ENCODE measurements around the gene TMEM53. TPM values are rescaled to one million over a fixed set of nuclear protein-coding genes. Genes with fewer than 3 reads are reported as not detected.
"Not testable (repeated sequence)": the region's sequence is repeated elsewhere in the genome, so short reads cannot be mapped to it uniquely, and the experiment has no call there.

TMEM53 gene
- total RNA-seq, 2 experiments from 2014 or later, result 2.8 to 2.9 TPM

- CTCF ChIA-PET, result interaction anchor here (1.2 to 1.6 kb wide), 2 partner anchors 9 kb away, joined by 3 to 4 read pairs; no protein-coding TSS in a partner anchor
- POLR2A ChIA-PET, result no interaction called here
Measured at GRCh38 chr1:44705470-44705869, 31.2 kb upstream of the TMEM53 start.

- POLR2A ChIA-PET, result no interaction called here
- CTCF ChIA-PET, result no interaction called here
Measured at GRCh38 chr1:44701141-44701573, 26.9 kb upstream of the TMEM53 start.

GRCh38 chr1:44700573-44700972 lies 26.3 kb upstream of the TMEM53 start:
- POLR2A ChIA-PET, result no interaction called here
- CTCF ChIA-PET, result no interaction called here

- POLR2A ChIA-PET, result not testable (repeated sequence)
- CTCF ChIA-PET, result interaction anchor here (1.2 kb wide), 1 partner anchor 16 kb away, joined by 3 read pairs; no protein-coding TSS in a partner anchor
Measured at GRCh38 chr1:44699375-44699774, 25.1 kb upstream of the TMEM53 start.

- POLR2A ChIA-PET, result no interaction called here
Measured at GRCh38 chr1:44698138-44698537, 23.9 kb upstream of the TMEM53 start.

GRCh38 chr1:44696789-44697345 lies 22.6 kb upstream of the TMEM53 start:
- POLR2A ChIA-PET, result interaction anchor here (0.9 kb wide), 1 partner anchor 25 kb away, joined by 4 read pairs; no protein-coding TSS in a partner anchor
- CTCF ChIA-PET, result interaction anchor here (0.8 to 1.1 kb wide), 2 partner anchors 22 to 34 kb away, joined by 3 to 4 read pairs; partner anchors contain the start of gene RNU5D-1

More at GRCh38 chr1:44698138-44698537, 23.9 kb upstream of the TMEM53 start:
- CTCF ChIA-PET, result interaction anchor here (1.2 kb wide), 1 partner anchor 19 kb away, joined by 3 read pairs; no protein-coding TSS in a partner anchor

- CTCF ChIA-PET, result interaction anchor here (0.8 to 1.1 kb wide), 2 partner anchors 21 to 35 kb away, joined by 3 to 4 read pairs; partner anchors contain the start of gene RNU5D-1
- POLR2A ChIA-PET, result interaction anchor here (0.9 kb wide), 1 partner anchor 26 kb away, joined by 4 read pairs; no protein-coding TSS in a partner anchor
Measured at GRCh38 chr1:44696101-44696500, 21.8 kb upstream of the TMEM53 start.

- ChIA-PET POLR2A (no interaction called here), CTCF (interaction anchor here (0.7 kb wide), 1 partner anchor 1307 kb away, joined by 4 read pairs; no protein-coding TSS in a partner anchor)
Measured at GRCh38 chr1:44695671-44696070, 21.4 kb upstream of the TMEM53 start.

GRCh38 chr1:44694863-44695478 lies 20.7 kb upstream of the TMEM53 start:
- CTCF ChIA-PET, result interaction anchor here (0.7 kb wide), 1 partner anchor 1308 kb away, joined by 4 read pairs; no protein-coding TSS in a partner anchor

GRCh38 chr1:44693900-44694299 lies 19.6 kb upstream of the TMEM53 start:
- CTCF ChIA-PET, result no interaction called here
- POLR2A ChIA-PET, result no interaction called here

More at GRCh38 chr1:44694863-44695478, 20.7 kb upstream of the TMEM53 start:
- POLR2A ChIA-PET, result no interaction called here

- ChIA-PET POLR2A (no interaction called here), CTCF (no interaction called here)
Measured at GRCh38 chr1:44693159-44693558, 18.9 kb upstream of the TMEM53 start.

GRCh38 chr1:44689447-44689765 lies 15.1 kb upstream of the TMEM53 start:
- CTCF ChIA-PET, result no interaction called here
- POLR2A ChIA-PET, result no interaction called here

GRCh38 chr1:44688760-44689446 lies 14.6 kb upstream of the TMEM53 start:
- CTCF ChIA-PET, result no interaction called here
- POLR2A ChIA-PET, result no interaction called here

- ChIA-PET CTCF (no interaction called here), POLR2A (no interaction called here)
Measured at GRCh38 chr1:44685881-44686280, 11.6 kb upstream of the TMEM53 start.

GRCh38 chr1:44685218-44685617 lies 10.9 kb upstream of the TMEM53 start:
- ChIA-PET POLR2A (no interaction called here), CTCF (no interaction called here)

- POLR2A ChIA-PET, result no interaction called here
Measured at GRCh38 chr1:44684525-44684924, 10.2 kb upstream of the TMEM53 start.

GRCh38 chr1:44682883-44683265 lies 8.6 kb upstream of the TMEM53 start:
- ChIA-PET CTCF (no interaction called here), POLR2A (no interaction called here)

More at GRCh38 chr1:44684525-44684924, 10.2 kb upstream of the TMEM53 start:
- CTCF ChIA-PET, result no interaction called here

- ChIA-PET CTCF (no interaction called here), POLR2A (no interaction called here)
Measured at GRCh38 chr1:44681905-44682882, 7.9 kb upstream of the TMEM53 start.

GRCh38 chr1:44679468-44679867 lies 5.2 kb upstream of the TMEM53 start:
- POLR2A ChIA-PET, result no interaction called here
- CTCF ChIA-PET, result no interaction called here

GRCh38 chr1:44678626-44679025 lies 4.3 kb upstream of the TMEM53 start:
- ChIA-PET POLR2A (no interaction called here), CTCF (no interaction called here)
